OCI-LY1 (cell line): ENCODE measurements around the gene WBP2.

Source experiments
- H2AFZ ChIP-seq: fragments of 200-600 bp; sonication (generic), shearing (Covaris generic); 2 replicates; pipeline ENCODE4 v1.6.0; 2014; ENCODE audit warnings: antibody characterized with exemption, mild to moderate bottlenecking, low read length
- H3F3A ChIP-seq: fragments of 200-600 bp; sonication (generic), shearing (Covaris generic); 2 replicates; pipeline ENCODE4 v1.6.0; 2014; ENCODE audit warnings: mild to moderate bottlenecking, antibody characterized with exemption, low read length, moderate library complexity; ENCODE audit not compliant: insufficient read depth
- H3K27ac ChIP-seq: fragments of 200-600 bp; sonication (generic); 2 replicates; pipeline ENCODE4 v1.5.1; 2014; ENCODE audit warnings: low read length, mixed run types, mild to moderate bottlenecking, low read depth; ENCODE audit not compliant: poor library complexity, severe bottlenecking
- H3K27me3 ChIP-seq: fragments of 200-600 bp; sonication (generic); 2 replicates; pipeline ENCODE4 v1.6.0; 2014; ENCODE audit warnings: antibody characterized with exemption, mild to moderate bottlenecking, low read length, moderate library complexity; ENCODE audit not compliant: insufficient read depth
- H3K36me3 ChIP-seq: fragments of 200-600 bp; sonication (generic); 2 replicates; pipeline ENCODE4 v1.6.1; 2014; ENCODE audit warnings: mild to moderate bottlenecking, antibody characterized with exemption, low read length, moderate library complexity, mixed read lengths; ENCODE audit not compliant: insufficient read depth
- H3K4me1 ChIP-seq: fragments of 200-600 bp; sonication (generic); 2 replicates; pipeline ENCODE4 v1.5.1; 2014; ENCODE audit warnings: mild to moderate bottlenecking, low read length, moderate library complexity; ENCODE audit not compliant: insufficient read depth, severe bottlenecking
- H3K4me2 ChIP-seq: fragments of 200-600 bp; sonication (generic), shearing (Covaris generic); 2 replicates; pipeline ENCODE4 v1.6.1; 2014; ENCODE audit warnings: low read length
- H3K4me3 ChIP-seq: fragments of 200-600 bp; sonication (generic); 2 replicates; pipeline ENCODE4 v1.5.1; 2014; ENCODE audit warnings: low read length, low read depth, mild to moderate bottlenecking, mixed read lengths; ENCODE audit not compliant: poor library complexity, severe bottlenecking
- H3K79me2 ChIP-seq: fragments of 200-600 bp; shearing (Covaris generic); 2 replicates; pipeline ENCODE4 v1.6.1; 2016; ENCODE audit warnings: mixed run types, low read length, mixed read lengths; ENCODE audit not compliant: insufficient read depth
- H3K9ac ChIP-seq: fragments of 200-600 bp; sonication (generic), shearing (Covaris generic); 2 replicates; pipeline ENCODE4 v1.6.1; 2014; ENCODE audit warnings: mild to moderate bottlenecking, low read length, mixed read lengths
- H3K9me2 ChIP-seq: fragments of 200-600 bp; sonication (generic), shearing (Covaris generic); 2 replicates; pipeline ENCODE4 v1.6.1; 2014; ENCODE audit warnings: low read depth, mild to moderate bottlenecking, low read length, mixed read lengths
- H3K9me3 ChIP-seq: fragments of 200-600 bp; shearing (Covaris generic); 2 replicates; pipeline ENCODE4 v1.6.1; 2014; ENCODE audit warnings: low read length, mixed read lengths
- H4K20me1 ChIP-seq: fragments of 200-600 bp; sonication (generic), shearing (Covaris generic); 2 replicates; pipeline ENCODE4 v1.6.0; 2016; ENCODE audit warnings: mild to moderate bottlenecking, low read length; ENCODE audit not compliant: insufficient read depth
- EZH2 ChIP-seq: fragments of 200-600 bp; sonication (generic), shearing (Covaris generic); IDR thresholded peaks from 2 replicates; pipeline ENCODE4 v1.8.0; 2017; ENCODE audit warnings: borderline replicate concordance, mixed run types, mild to moderate bottlenecking, antibody characterized with exemption, low read length, moderate library complexity, mixed read lengths
- TF ChIP-seq, protein P1 (sequence below): fragments of 200-600 bp; sonication (generic), shearing (Covaris generic); IDR thresholded peaks from 2 replicates; pipeline ENCODE4 v1.5.1; 2017; ENCODE audit warnings: mild to moderate bottlenecking, antibody characterized with exemption, low read length, moderate library complexity, mixed read lengths

The WBP2 gene

GRCh38 chr17:75845933-75846691 is 9.0 kb downstream of the WBP2 start:
- H3K36me3 ChIP-seq, result peaks cover 48% of the 10 kb centered on the region; the same call in 1 of the 2 replicates
- no peaks in the 10 kb centered on the region for H4K20me1 ChIP-seq
- H3K4me2 ChIP-seq, result no peak overlapping the region
- H3K9me3 ChIP-seq, result no peaks in the 10 kb centered on the region
- H3K9me2 ChIP-seq, result no peaks in the 10 kb centered on the region
- no peaks in the 10 kb centered on the region for H3K79me2 ChIP-seq
- no peak overlapping the region for H3K9ac ChIP-seq
- no peak overlapping the region for H3K4me3 ChIP-seq
- H2AFZ ChIP-seq, result no peak overlapping the region
- H3K27me3 ChIP-seq, result no peaks in the 10 kb centered on the region
- H3F3A ChIP-seq, result no peaks in the 10 kb centered on the region
- TF ChIP-seq EZH2, result no peak
- TF ChIP-seq, protein P1, sequence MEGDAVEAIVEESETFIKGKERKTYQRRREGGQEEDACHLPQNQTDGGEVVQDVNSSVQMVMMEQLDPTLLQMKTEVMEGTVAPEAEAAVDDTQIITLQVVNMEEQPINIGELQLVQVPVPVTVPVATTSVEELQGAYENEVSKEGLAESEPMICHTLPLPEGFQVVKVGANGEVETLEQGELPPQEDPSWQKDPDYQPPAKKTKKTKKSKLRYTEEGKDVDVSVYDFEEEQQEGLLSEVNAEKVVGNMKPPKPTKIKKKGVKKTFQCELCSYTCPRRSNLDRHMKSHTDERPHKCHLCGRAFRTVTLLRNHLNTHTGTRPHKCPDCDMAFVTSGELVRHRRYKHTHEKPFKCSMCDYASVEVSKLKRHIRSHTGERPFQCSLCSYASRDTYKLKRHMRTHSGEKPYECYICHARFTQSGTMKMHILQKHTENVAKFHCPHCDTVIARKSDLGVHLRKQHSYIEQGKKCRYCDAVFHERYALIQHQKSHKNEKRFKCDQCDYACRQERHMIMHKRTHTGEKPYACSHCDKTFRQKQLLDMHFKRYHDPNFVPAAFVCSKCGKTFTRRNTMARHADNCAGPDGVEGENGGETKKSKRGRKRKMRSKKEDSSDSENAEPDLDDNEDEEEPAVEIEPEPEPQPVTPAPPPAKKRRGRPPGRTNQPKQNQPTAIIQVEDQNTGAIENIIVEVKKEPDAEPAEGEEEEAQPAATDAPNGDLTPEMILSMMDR, result no peak
- H3K4me1 ChIP-seq, result peaks cover 6% of the 10 kb centered on the region
- no peak overlapping the region for H3K27ac ChIP-seq

- Histone ChIP-seq H3K4me1 (peaks cover 6% of the 10 kb centered on the region), H2AFZ (no peak overlapping the region), H3K36me3 (peaks cover 40% of the 10 kb centered on the region; the same call in 1 of the 2 replicates), H3K9ac (no peak overlapping the region), H3K9me3 (no peaks in the 10 kb centered on the region), H3F3A (no peaks in the 10 kb centered on the region), H3K79me2 (no peaks in the 10 kb centered on the region), H4K20me1 (no peaks in the 10 kb centered on the region), H3K4me3 (no peak overlapping the region), H3K9me2 (no peaks in the 10 kb centered on the region), H3K4me2 (no peak overlapping the region), H3K27ac (no peak overlapping the region), H3K27me3 (no peaks in the 10 kb centered on the region; the same call in 1 of the 2 replicates)
- TF ChIP-seq, protein P1, result peak; percentile 54
- no peak for TF ChIP-seq EZH2
Measured at GRCh38 chr17:75845058-75845711, 9.9 kb downstream of the WBP2 start.

DNA sequence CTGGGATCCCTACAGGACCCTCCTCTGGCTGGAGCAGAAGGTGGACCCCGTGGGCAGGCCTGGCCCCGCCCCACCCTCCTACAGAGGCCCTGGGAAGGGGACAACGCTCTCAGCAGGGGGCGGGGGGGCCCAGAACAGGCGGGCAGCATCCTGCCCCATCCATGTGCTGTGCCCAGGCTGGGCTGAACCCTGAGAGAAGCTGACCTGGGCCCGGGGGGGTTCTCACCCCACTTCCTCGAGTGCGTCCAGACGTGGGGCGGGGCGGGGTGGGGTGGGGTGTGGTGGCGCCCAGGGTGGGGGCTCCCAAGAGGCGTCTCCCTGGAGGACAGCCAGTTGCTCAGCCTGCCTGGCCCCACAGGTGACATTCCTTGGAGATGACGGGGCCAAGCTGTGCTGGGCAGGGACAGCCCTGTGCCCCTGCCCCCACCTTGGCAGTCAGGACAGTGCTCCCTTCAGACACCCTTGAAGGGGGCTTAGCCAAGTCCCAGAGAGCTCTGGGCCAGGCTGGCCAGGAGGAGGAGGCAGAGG is 10.5 kb downstream of the WBP2 start:
- no peaks in the 10 kb centered on the region for H3F3A ChIP-seq
- peaks cover 6% of the 10 kb centered on the region for H3K4me1 ChIP-seq
- no peak overlapping the region for H2AFZ ChIP-seq
- H3K4me3 ChIP-seq, result no peak overlapping the region
- no peak overlapping the region for H3K9ac ChIP-seq
- no peak overlapping the region for H3K27ac ChIP-seq
- H3K27me3 ChIP-seq, result no peaks in the 10 kb centered on the region; the same call in 1 of the 2 replicates
- no peak for TF ChIP-seq EZH2
- TF ChIP-seq, protein P1, result no peak
- H3K79me2 ChIP-seq, result no peaks in the 10 kb centered on the region
- no peaks in the 10 kb centered on the region for H3K9me2 ChIP-seq
- no peaks in the 10 kb centered on the region for H3K9me3 ChIP-seq
- H4K20me1 ChIP-seq, result no peaks in the 10 kb centered on the region
- H3K4me2 ChIP-seq, result no peak overlapping the region
- H3K36me3 ChIP-seq, result peaks cover 36% of the 10 kb centered on the region; the same call in 1 of the 2 replicates
